ENCODE data around the gene GTF3C2. TPM values are rescaled to one million over a fixed set of nuclear protein-coding genes. Genes with fewer than 3 reads are reported as not detected.

Gene GTF3C2
- total and polyA plus RNA-seq, 10 donors, result 27.5 to 73.8 (median 61.2) TPM

DNA sequence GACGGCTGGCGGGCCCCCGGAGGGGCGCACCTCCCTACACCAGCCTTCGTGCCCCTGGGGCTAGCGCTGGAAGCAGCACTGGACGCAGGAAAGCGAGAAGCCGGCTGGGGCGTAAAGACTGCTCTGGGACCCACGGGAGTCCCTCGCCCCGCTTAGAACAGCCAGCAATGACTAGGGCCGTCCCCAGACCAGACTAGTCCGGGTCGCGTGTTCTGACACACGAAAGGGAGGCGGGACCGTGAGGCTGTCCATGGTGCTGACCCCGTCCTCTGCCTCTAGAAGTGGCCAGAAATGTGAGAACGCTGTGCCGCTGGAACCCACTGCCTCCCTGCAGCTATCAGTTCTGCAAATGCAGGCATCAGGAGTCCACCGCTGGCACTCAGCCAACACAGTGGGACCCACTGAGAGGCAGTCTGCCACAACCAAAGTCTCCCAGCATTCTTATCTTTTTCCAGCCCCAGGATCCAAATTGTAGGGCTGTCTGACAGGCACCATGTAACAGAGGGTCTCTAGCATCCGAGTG, 48.1 kb downstream of the GTF3C2 start, which contains the start of gene UCN:
Gene UCN, minus strand, starts transcription at position 87 of the 523 bp plus-strand sequence. CDS start 550 bp downstream, outside the sequence.
- WGBS, 5 donors, result 65 to 78% (median 67%) methylated on average over 20 to 25 of the region's 25 CpGs
- no peak within 1 kb of the TSS for H3K27ac ChIP-seq
- H3K4me3 ChIP-seq, result peak within 1 kb of the TSS in 1 of 8 donors; percentile 59
- H3K9me3 ChIP-seq, result no peaks in the 10 kb centered on the region
- DNase-seq, result peak; percentile 62
- TF ChIP-seq POLR2A (IDR thresholded peaks at IDR 0.05), result no peak
- TF ChIP-seq, protein P1, sequence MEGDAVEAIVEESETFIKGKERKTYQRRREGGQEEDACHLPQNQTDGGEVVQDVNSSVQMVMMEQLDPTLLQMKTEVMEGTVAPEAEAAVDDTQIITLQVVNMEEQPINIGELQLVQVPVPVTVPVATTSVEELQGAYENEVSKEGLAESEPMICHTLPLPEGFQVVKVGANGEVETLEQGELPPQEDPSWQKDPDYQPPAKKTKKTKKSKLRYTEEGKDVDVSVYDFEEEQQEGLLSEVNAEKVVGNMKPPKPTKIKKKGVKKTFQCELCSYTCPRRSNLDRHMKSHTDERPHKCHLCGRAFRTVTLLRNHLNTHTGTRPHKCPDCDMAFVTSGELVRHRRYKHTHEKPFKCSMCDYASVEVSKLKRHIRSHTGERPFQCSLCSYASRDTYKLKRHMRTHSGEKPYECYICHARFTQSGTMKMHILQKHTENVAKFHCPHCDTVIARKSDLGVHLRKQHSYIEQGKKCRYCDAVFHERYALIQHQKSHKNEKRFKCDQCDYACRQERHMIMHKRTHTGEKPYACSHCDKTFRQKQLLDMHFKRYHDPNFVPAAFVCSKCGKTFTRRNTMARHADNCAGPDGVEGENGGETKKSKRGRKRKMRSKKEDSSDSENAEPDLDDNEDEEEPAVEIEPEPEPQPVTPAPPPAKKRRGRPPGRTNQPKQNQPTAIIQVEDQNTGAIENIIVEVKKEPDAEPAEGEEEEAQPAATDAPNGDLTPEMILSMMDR (IDR thresholded peaks at IDR 0.05 in 8 of 11, conservative IDR thresholded peaks at IDR 0.05 in 3 of 11), result no peak
- no peak for TF ChIP-seq POLR2AphosphoS5 (IDR thresholded peaks at IDR 0.05)
- intact Hi-C loops (cut with DNase I; ENCODE audit: low total_unique reads), result no loop called here
- H3K4me1 ChIP-seq, result peaks cover 0 to 30% (median 22%) of the 10 kb centered on the region in 6 donors
- H3K36me3 ChIP-seq, result peaks cover 0 to 55% (median 21%) of the 10 kb centered on the region in 6 donors
- H3K27me3 ChIP-seq (replicated peaks in 1 of 7), result peaks cover 3 to 42% (median 32%) of the 10 kb centered on the region in 7 donors

DNA sequence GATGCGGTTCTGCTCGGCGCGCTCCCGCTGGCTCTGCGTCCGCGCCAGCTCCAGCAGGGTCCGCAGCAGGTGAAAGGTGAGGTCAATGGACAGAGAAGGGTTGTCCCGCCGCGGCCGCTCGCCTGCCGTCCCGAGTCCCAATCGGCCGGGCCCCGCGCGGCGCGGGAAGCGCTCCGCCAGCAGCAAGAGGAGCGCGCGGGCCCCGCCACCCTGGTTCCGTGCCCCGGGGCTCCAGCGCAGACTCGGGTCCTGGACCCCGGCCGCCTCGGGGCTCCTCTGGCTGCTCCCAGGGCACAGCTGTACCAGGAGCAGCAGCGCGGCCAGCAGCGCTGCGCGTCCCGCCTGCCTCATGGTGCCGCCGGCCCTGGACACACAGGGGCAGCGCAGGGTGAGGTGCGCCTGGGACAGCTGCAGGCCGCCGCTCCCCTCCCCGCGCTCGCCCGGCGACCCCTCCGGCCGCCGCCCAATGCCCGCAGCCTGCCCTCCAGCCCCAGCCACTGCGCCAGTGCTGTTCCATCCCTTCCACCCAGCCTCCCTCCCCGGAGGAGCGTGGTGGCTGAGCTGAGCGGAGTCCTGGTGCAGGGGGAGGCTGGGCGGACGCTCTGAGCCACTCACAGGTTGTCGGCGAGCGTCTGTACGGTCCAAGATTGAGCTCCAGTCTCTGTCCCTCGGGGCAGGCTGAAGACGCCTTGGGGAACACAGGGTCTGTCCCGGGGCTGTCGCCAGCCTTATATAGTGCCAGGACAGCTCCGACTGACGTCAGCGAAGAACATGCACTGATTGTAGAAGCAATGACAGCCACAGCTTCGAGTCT, 48.8 kb downstream of the GTF3C2 start:
- peak; percentile 66 for DNase-seq
- Histone ChIP-seq H3K4me1 (peaks cover 2 to 36% (median 25%) of the 10 kb centered on the region in 6 donors), H3K36me3 (peaks cover 0 to 49% (median 21%) of the 10 kb centered on the region in 6 donors), H3K27ac (no peak overlapping the region), H3K4me3 (peak overlapping the region in 1 of 8 donors; percentile 59), H3K27me3 (replicated peaks in 1 of 7) (peaks cover 3 to 42% (median 32%) of the 10 kb centered on the region in 7 donors), H3K9me3 (no peaks in the 10 kb centered on the region)
- intact Hi-C loops (cut with DNase I; ENCODE audit: low total_unique reads), result no loop called here
- TF ChIP-seq POLR2AphosphoS5 (IDR thresholded peaks at IDR 0.05), result peak in 2 of 3 donors; percentile 11 to 48
- no peak for TF ChIP-seq POLR2A (IDR thresholded peaks at IDR 0.05)
- TF ChIP-seq, protein P1 (IDR thresholded peaks at IDR 0.05 in 8 of 11, conservative IDR thresholded peaks at IDR 0.05 in 3 of 11), result no peak
- WGBS, 5 donors, result 13 to 42% (median 27%) methylated on average over 34 to 75 of the region's 75 CpGs

GRCh38 chr2:27307287-27307544, 49.3 kb downstream of the GTF3C2 start:
- Histone ChIP-seq H3K36me3 (peaks cover 0 to 43% (median 20%) of the 10 kb centered on the region in 6 donors), H3K4me1 (peaks cover 2 to 39% (median 25%) of the 10 kb centered on the region in 6 donors), H3K27ac (no peak overlapping the region), H3K27me3 (replicated peaks in 1 of 7) (peaks cover 3 to 42% (median 32%) of the 10 kb centered on the region in 7 donors), H3K4me3 (peak overlapping the region in 3 of 8 donors; percentile 9 to 59 (median 15)), H3K9me3 (no peaks in the 10 kb centered on the region)
- WGBS, 5 donors, result 12 to 16% (median 12%) methylated on average over 9 to 14 of the region's 14 CpGs
- DNase-seq, result no peak
- intact Hi-C loops (cut with DNase I; ENCODE audit: low total_unique reads), result no loop called here
- TF ChIP-seq POLR2A (IDR thresholded peaks at IDR 0.05), result no peak
- TF ChIP-seq, protein P1 (IDR thresholded peaks at IDR 0.05 in 8 of 11, conservative IDR thresholded peaks at IDR 0.05 in 3 of 11), result no peak
- TF ChIP-seq POLR2AphosphoS5 (IDR thresholded peaks at IDR 0.05), result no peak

Data from spleen (tissue), 11 donors.